GM12878 (cell line): Measurements from ENCODE around the gene DAAM2. TPM values are rescaled to one million over a fixed set of nuclear protein-coding genes. Genes with fewer than 3 reads are reported as not detected.

Experiments
- CTCF ChIP-seq, 3 experiments: IDR thresholded peaks in 2 of 3; conservative IDR thresholded peaks in 1 of 3; 2 replicates each; pipeline ENCODE4 v1.5.1; 2011; ENCODE audit warnings: low read depth in 3 of 3, low read length in 3 of 3, mild to moderate bottlenecking in 3 of 3, control low read depth in 2 of 3, moderate library complexity in 2 of 3, inconsistent platforms in 1 of 3, mixed read lengths in 1 of 3; ENCODE audit not compliant: control insufficient read depth in 2 of 3, insufficient read depth in 1 of 3; ENCODE audit errors: extremely low read depth in 1 of 3
- ETV6 ChIP-seq, 2 experiments: fragments of 450-650 bp in 1 of 2; IDR thresholded peaks in 1 of 2; conservative IDR thresholded peaks in 1 of 2; 2 replicates each; pipeline ENCODE4 v1.6.1; 2014; ENCODE audit warnings: antibody characterized with exemption in 1 of 2, borderline replicate concordance in 1 of 2, low read depth in 1 of 2, mild to moderate bottlenecking in 1 of 2, moderate library complexity in 1 of 2
- GATAD2B ChIP-seq: fragments of 450-650 bp; conservative IDR thresholded peaks from 2 replicates; pipeline ENCODE4 v1.6.1; 2017; ENCODE audit warnings: low read depth, mild to moderate bottlenecking, moderate library complexity
- IKZF1 ChIP-seq: fragments of 450-650 bp; conservative IDR thresholded peaks from 2 replicates; pipeline ENCODE4 v1.6.1; 2017; ENCODE audit warnings: antibody characterized with exemption, mild to moderate bottlenecking
- IRF3 ChIP-seq: fragments of 450-650 bp; IDR thresholded peaks from 2 replicates; pipeline ENCODE4 v1.6.1; 2014; ENCODE audit warnings: mild to moderate bottlenecking
- MTA3 ChIP-seq: IDR thresholded peaks from 2 replicates; pipeline ENCODE4 v1.6.1; 2012; ENCODE audit warnings: low read length, inconsistent platforms, borderline replicate concordance
- TBL1XR1 ChIP-seq: IDR thresholded peaks from 2 replicates; pipeline ENCODE4 v1.6.1; 2012; ENCODE audit warnings: low read depth, low read length, improper control_type of control experiment
- TCF7 ChIP-seq: IDR thresholded peaks from 2 replicates; pipeline ENCODE4 v1.6.1; 2014; ENCODE audit warnings: antibody characterized with exemption, borderline replicate concordance
- YY1 ChIP-seq: IDR thresholded peaks from 2 replicates; pipeline ENCODE4 v1.6.1; 2011; ENCODE audit warnings: low read depth, mild to moderate bottlenecking, low read length
- ZNF217 ChIP-seq: fragments of 450-650 bp; IDR thresholded peaks from 2 replicates; pipeline ENCODE4 v1.6.1; 2017; ENCODE audit warnings: antibody characterized with exemption, mild to moderate bottlenecking
- ZSCAN29 ChIP-seq: fragments of 450-650 bp; IDR thresholded peaks from 2 replicates; pipeline ENCODE4 v1.6.1; 2017; ENCODE audit warnings: mild to moderate bottlenecking, moderate library complexity
- polyA plus RNA-seq, 11 experiments: library from polyadenylated mRNA; depleted of rRNA in 4 of 11; unstranded in 6 of 11; stranded (reverse) in 5 of 11; fragments of >200 nt; fragmentation: Nextera tagmentation in 4 of 11; fragmentation: Illumina TruSeq in 1 of 11; extraction: Ambion mirVana in 4 of 11; extraction: Trizol in 1 of 11; gene quantifications; 1 replicate in 1 of 11; 2 replicates in 10 of 11; pipeline versions ENCODE4 v1.2.1 to v1.2.3, GENCODE V29; 2011 to 2016; ENCODE audit warnings: inconsistent platforms in 2 of 11, missing spikeins in 2 of 11, low read depth in 1 of 11
- total RNA-seq, 4 experiments: library from RNA; depleted of rRNA in 3 of 4; stranded (reverse); fragments of >200 nt in 3 of 4; fragmentation: Illumina TruSeq in 1 of 4; extraction: Trizol in 1 of 4; gene quantifications; 2 replicates each; pipeline versions ENCODE4 v1.2.1 to v1.2.3, GENCODE V29; 2013 to 2021
- TF ChIP-seq, protein P1 (sequence below): IDR thresholded peaks from 2 replicates; pipeline ENCODE4 v1.6.1; 2012; ENCODE audit warnings: improper control_type of control experiment, low read depth, low read length; ENCODE audit not compliant: insufficient replicate concordance
- TF ChIP-seq, protein P2 (sequence below): IDR thresholded peaks from 2 replicates; pipeline ENCODE4 v1.6.1; 2011; ENCODE audit warnings: borderline replicate concordance, low read depth, mild to moderate bottlenecking, moderate library complexity, low read length; ENCODE audit not compliant: insufficient read depth, poor library complexity, severe bottlenecking

DAAM2 gene
- total and polyA plus RNA-seq, 10 of the 15 experiments (the other 5 are each of a cell fraction or from before 2014, with no cell fraction given): 0.05 to 0.22 TPM; not detected in 8

DNA sequence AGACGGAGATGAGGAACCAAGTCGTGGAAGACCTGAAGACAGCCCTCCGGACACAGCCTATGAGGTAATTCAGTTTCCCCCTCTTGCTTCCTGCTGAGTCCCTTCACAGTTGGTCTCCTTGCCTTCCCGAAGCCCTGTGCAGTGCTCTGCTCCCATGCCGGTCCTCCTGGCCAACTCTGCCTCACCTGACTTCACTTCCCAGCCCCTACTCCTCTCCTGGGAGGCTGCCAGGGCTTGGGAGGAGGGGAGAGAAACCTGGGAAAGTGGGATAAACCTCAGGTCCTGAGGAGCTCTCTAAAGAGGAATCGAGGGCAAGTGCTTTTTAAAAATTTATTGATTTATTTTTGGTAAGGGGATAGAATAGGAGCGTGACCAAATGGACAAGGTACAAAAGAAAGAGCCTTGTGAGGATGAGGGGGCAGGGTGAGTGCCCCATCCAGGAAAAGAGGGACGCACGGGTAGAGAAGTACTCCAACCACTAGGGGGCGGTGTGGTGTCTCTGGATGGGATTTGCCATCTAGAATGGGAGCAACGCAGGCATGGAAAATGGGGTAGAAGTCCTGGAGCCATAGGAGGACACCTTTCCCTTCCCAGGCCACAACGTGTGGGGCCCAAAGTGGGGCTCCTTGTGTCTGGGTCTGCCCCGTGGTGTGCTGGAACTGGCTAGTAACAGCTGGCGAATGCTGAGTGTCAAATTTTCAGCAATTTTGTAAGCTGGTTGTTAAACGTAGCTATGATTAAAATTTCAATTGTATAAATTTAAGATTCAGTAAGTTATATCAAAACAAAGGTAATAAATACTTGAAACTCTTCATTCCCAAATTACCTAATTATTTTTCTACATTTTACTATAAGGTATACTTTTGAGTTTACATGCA is 73.1 kb downstream of the DAAM2 start (continued):
- TF ChIP-seq, protein P1, sequence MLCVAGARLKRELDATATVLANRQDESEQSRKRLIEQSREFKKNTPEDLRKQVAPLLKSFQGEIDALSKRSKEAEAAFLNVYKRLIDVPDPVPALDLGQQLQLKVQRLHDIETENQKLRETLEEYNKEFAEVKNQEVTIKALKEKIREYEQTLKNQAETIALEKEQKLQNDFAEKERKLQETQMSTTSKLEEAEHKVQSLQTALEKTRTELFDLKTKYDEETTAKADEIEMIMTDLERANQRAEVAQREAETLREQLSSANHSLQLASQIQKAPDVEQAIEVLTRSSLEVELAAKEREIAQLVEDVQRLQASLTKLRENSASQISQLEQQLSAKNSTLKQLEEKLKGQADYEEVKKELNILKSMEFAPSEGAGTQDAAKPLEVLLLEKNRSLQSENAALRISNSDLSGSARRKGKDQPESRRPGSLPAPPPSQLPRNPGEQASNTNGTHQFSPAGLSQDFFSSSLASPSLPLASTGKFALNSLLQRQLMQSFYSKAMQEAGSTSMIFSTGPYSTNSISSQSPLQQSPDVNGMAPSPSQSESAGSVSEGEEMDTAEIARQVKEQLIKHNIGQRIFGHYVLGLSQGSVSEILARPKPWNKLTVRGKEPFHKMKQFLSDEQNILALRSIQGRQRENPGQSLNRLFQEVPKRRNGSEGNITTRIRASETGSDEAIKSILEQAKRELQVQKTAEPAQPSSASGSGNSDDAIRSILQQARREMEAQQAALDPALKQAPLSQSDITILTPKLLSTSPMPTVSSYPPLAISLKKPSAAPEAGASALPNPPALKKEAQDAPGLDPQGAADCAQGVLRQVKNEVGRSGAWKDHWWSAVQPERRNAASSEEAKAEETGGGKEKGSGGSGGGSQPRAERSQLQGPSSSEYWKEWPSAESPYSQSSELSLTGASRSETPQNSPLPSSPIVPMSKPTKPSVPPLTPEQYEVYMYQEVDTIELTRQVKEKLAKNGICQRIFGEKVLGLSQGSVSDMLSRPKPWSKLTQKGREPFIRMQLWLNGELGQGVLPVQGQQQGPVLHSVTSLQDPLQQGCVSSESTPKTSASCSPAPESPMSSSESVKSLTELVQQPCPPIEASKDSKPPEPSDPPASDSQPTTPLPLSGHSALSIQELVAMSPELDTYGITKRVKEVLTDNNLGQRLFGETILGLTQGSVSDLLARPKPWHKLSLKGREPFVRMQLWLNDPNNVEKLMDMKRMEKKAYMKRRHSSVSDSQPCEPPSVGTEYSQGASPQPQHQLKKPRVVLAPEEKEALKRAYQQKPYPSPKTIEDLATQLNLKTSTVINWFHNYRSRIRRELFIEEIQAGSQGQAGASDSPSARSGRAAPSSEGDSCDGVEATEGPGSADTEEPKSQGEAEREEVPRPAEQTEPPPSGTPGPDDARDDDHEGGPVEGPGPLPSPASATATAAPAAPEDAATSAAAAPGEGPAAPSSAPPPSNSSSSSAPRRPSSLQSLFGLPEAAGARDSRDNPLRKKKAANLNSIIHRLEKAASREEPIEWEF: no peak
- no peak for TF ChIP-seq IRF3
- TF ChIP-seq ZNF217: no peak
- TF ChIP-seq TBL1XR1: no peak
- TF ChIP-seq YY1: peak; percentile 45; the same call in 1 of the 2 replicates
- TF ChIP-seq CTCF (IDR thresholded peaks at IDR 0.05 in 2 of 3, conservative IDR thresholded peaks at IDR 0.05 in 1 of 3; ENCODE audit: control insufficient read depth in 2 of 3, extremely low read depth in 1 of 3, insufficient read depth in 1 of 3, low read depth in 3 of 3, low read length in 3 of 3): peak; percentile 65 to 82 (median 82)
- TF ChIP-seq IKZF1: 0 out of 2 replicates have a peak, but pooled peaks have one; percentile 20
- TF ChIP-seq MTA3: no peak
- TF ChIP-seq, protein P2, sequence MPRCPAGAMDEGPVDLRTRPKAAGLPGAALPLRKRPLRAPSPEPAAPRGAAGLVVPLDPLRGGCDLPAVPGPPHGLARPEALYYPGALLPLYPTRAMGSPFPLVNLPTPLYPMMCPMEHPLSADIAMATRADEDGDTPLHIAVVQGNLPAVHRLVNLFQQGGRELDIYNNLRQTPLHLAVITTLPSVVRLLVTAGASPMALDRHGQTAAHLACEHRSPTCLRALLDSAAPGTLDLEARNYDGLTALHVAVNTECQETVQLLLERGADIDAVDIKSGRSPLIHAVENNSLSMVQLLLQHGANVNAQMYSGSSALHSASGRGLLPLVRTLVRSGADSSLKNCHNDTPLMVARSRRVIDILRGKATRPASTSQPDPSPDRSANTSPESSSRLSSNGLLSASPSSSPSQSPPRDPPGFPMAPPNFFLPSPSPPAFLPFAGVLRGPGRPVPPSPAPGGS: no peak
- TF ChIP-seq GATAD2B: no peak
- no peak for TF ChIP-seq ETV6 (conservative IDR thresholded peaks at IDR 0.05 in 1 of 2, IDR thresholded peaks at IDR 0.05 in 1 of 2; ENCODE audit: borderline replicate concordance in 1 of 2, low read depth in 1 of 2)
- no peak for TF ChIP-seq ZSCAN29
- TF ChIP-seq TCF7: no peak
